ENCODE data around the gene WNT3. TPM values are rescaled to one million over a fixed set of nuclear protein-coding genes. Genes with fewer than 3 reads are reported as not detected.

Gene WNT3
- total RNA-seq, 3 donors from 2014 or later (not counting 1 experiment from before 2014, with no cell fraction given), result 0.07 to 1.4 (median 0.30) TPM

- no peak for DNase-seq
- no peaks in the 10 kb centered on the region for H3K9me3 Mint-ChIP-seq
- Histone ChIP-seq H3K27me3 (ENCODE audit: control insufficient read depth, insufficient read depth, low read length) (no peaks in the 10 kb centered on the region), H3K4me1 (ENCODE audit: control insufficient read depth, insufficient read depth, low read length) (no peaks in the 10 kb centered on the region), H3K27ac (ENCODE audit: low read length) (no peak overlapping the region), H3K4me3 (ENCODE audit: low read length) (no peak overlapping the region), H3K9me3 (ENCODE audit: control insufficient read depth, insufficient read depth, low read length) (no peaks in the 10 kb centered on the region), H3K36me3 (ENCODE audit: control insufficient read depth, insufficient read depth, low read length) (no peaks in the 10 kb centered on the region)
- no peak for TF ChIP-seq CTCF (IDR thresholded peaks at IDR 0.05)
- peaks cover 7% of the 10 kb centered on the region in 2 donors for H3K4me1 Mint-ChIP-seq
- H3K36me3 Mint-ChIP-seq, result no peaks in the 10 kb centered on the region
- peaks cover 6 to 14% of the 10 kb centered on the region in 2 donors for H3K27me3 Mint-ChIP-seq (ENCODE audit: low read depth in 2 of 2)
- intact Hi-C loops (cut with micrococcal nuclease), result no loop called here
- no peak overlapping the region for H3K27ac Mint-ChIP-seq
- 80% methylated on average over 14 of the region's 14 CpGs for WGBS (ENCODE audit: insufficient coverage)
- H3K4me3 Mint-ChIP-seq, result no peak overlapping the region
- no peak for ATAC-seq
Measured at GRCh38 chr17:46831573-46832330, 13.3 kb upstream of the WNT3 start.

- Histone ChIP-seq H3K9me3 (ENCODE audit: control insufficient read depth, insufficient read depth, low read length) (no peaks in the 10 kb centered on the region), H3K4me3 (ENCODE audit: low read length) (no peak overlapping the region), H3K4me1 (ENCODE audit: control insufficient read depth, insufficient read depth, low read length) (no peaks in the 10 kb centered on the region), H3K27ac (ENCODE audit: low read length) (no peak overlapping the region), H3K27me3 (ENCODE audit: control insufficient read depth, insufficient read depth, low read length) (peaks cover 5% of the 10 kb centered on the region), H3K36me3 (ENCODE audit: control insufficient read depth, insufficient read depth, low read length) (no peaks in the 10 kb centered on the region)
- Mint-ChIP-seq H3K36me3 (no peaks in the 10 kb centered on the region), H3K27me3 (ENCODE audit: low read depth in 2 of 2) (peaks cover 17 to 31% of the 10 kb centered on the region in 2 donors), H3K4me3 (no peak overlapping the region), H3K27ac (no peak overlapping the region), H3K9me3 (no peaks in the 10 kb centered on the region), H3K4me1 (no peaks in the 10 kb centered on the region)
- DNase-seq (no peak), ATAC-seq (no peak)
- intact Hi-C loops (cut with micrococcal nuclease), result no loop called here
- whole genome bisulfite sequencing (ENCODE audit: insufficient coverage), result 100% methylated on average over 1 of the region's 2 CpGs
- no peak for TF ChIP-seq CTCF (IDR thresholded peaks at IDR 0.05)
Measured at GRCh38 chr17:46827274-46827673, 8.8 kb upstream of the WNT3 start.

GRCh38 chr17:46826116-46826515 is 7.6 kb upstream of the WNT3 start:
- no peaks in the 10 kb centered on the region for H3K36me3 Mint-ChIP-seq

More at GRCh38 chr17:46826116-46826515, 7.6 kb upstream of the WNT3 start:
- Mint-ChIP-seq H3K9me3 (no peaks in the 10 kb centered on the region), H3K27ac (no peak overlapping the region), H3K27me3 (ENCODE audit: low read depth in 2 of 2) (peaks cover 29 to 41% of the 10 kb centered on the region in 2 donors), H3K4me3 (no peak overlapping the region), H3K4me1 (no peaks in the 10 kb centered on the region)
- H3K4me1 ChIP-seq (ENCODE audit: control insufficient read depth, insufficient read depth, low read length), result peaks cover 3% of the 10 kb centered on the region
- no peak overlapping the region for H3K4me3 ChIP-seq (ENCODE audit: low read length)
- DNase-seq, result no peak
- no peak for TF ChIP-seq CTCF (IDR thresholded peaks at IDR 0.05)
- H3K27ac ChIP-seq (ENCODE audit: low read length), result no peak overlapping the region
- no peaks in the 10 kb centered on the region for H3K9me3 ChIP-seq (ENCODE audit: control insufficient read depth, insufficient read depth, low read length)
- intact Hi-C loops (cut with micrococcal nuclease), result no loop called here
- no peaks in the 10 kb centered on the region for H3K36me3 ChIP-seq (ENCODE audit: control insufficient read depth, insufficient read depth, low read length)
- ATAC-seq, result no peak
- peaks cover 15% of the 10 kb centered on the region for H3K27me3 ChIP-seq (ENCODE audit: control insufficient read depth, insufficient read depth, low read length)
- WGBS (ENCODE audit: insufficient coverage), result 56% methylated on average over 1 of the region's 1 CpG

Measured in natural killer cell (primary cell).